ENCODE results near the gene USP20.

Gene USP20

GRCh38 chr9:129854588-129855110 lies 19.4 kb downstream of the USP20 start:
- no peak for DNase-seq (ENCODE audit: low read depth in 2 of 2)

GRCh38 chr9:129857207-129857606 lies 21.9 kb downstream of the USP20 start:
- no peak for DNase-seq (ENCODE audit: low read depth in 2 of 2)

GRCh38 chr9:129858167-129858962 lies 23.1 kb downstream of the USP20 start:
- no peak for DNase-seq (ENCODE audit: low read depth in 2 of 2)

- peak in 1 of 2 donors; percentile 52 for DNase-seq (ENCODE audit: low read depth in 2 of 2)
These were observed 25.6 kb downstream of the USP20 start for GRCh38 chr9:129860653-129861446.

GRCh38 chr9:129861447-129861827 lies 26.2 kb downstream of the USP20 start:
- no peak for DNase-seq (ENCODE audit: low read depth in 2 of 2)

GRCh38 chr9:129863059-129863690 lies 27.9 kb downstream of the USP20 start:
- DNase-seq (ENCODE audit: low read depth in 2 of 2) = peak; percentile 69 to 79

- DNase-seq (ENCODE audit: low read depth in 2 of 2) = no peak
These were observed 29.9 kb downstream of the USP20 start for GRCh38 chr9:129864991-129865647.

- no peak for DNase-seq (ENCODE audit: low read depth in 2 of 2)
These were observed 30.5 kb downstream of the USP20 start for GRCh38 chr9:129865668-129866320.

- DNase-seq (ENCODE audit: low read depth in 2 of 2) = no peak
These were observed 31.3 kb downstream of the USP20 start for GRCh38 chr9:129866394-129867135.

GRCh38 chr9:129867136-129868022 lies 32.1 kb downstream of the USP20 start:
- no peak for DNase-seq (ENCODE audit: low read depth in 2 of 2)

- DNase-seq (ENCODE audit: low read depth in 2 of 2) = no peak
These were observed 33.0 kb downstream of the USP20 start for GRCh38 chr9:129868023-129868871.

- DNase-seq (ENCODE audit: low read depth in 2 of 2) = peak; percentile 79 to 81
These were observed 33.7 kb downstream of the USP20 start for GRCh38 chr9:129868872-129869486.

- DNase-seq (ENCODE audit: low read depth in 2 of 2) = no peak
These were observed 34.6 kb downstream of the USP20 start for GRCh38 chr9:129869585-129870501.

- DNase-seq (ENCODE audit: low read depth in 2 of 2) = no peak
These were observed 35.8 kb downstream of the USP20 start for GRCh38 chr9:129871046-129871445.

GRCh38 chr9:129873563-129874190 lies 38.4 kb downstream of the USP20 start:
- no peak for DNase-seq (ENCODE audit: low read depth in 2 of 2)

GRCh38 chr9:129874261-129875101 lies 39.2 kb downstream of the USP20 start:
- no peak for DNase-seq (ENCODE audit: low read depth in 2 of 2)
